WI38 (cell line): Measurements from ENCODE around the gene AGPAT1.
"Not testable (repeated sequence)": the region's sequence is repeated elsewhere in the genome, so short reads cannot be mapped to it uniquely, and the experiment has no call there.

Source experiments
- H3K4me3 ChIP-seq: 2 replicates; pipeline ENCODE4 v1.5.1; 2011; ENCODE audit warnings: low read depth, mild to moderate bottlenecking, control low read depth, low read length
- CTCF ChIP-seq: IDR thresholded peaks from 2 replicates; pipeline ENCODE4 v1.5.1; 2012; ENCODE audit warnings: low read depth, mild to moderate bottlenecking, control low read depth, low read length

The AGPAT1 gene

GRCh38 chr6:32149932-32150870 is 25.7 kb downstream of the AGPAT1 start:
- no peak for TF ChIP-seq CTCF
- H3K4me3 ChIP-seq, result no peak overlapping the region

GRCh38 chr6:32149092-32149755 is 26.7 kb downstream of the AGPAT1 start:
- TF ChIP-seq CTCF, result no peak
- no peak overlapping the region for H3K4me3 ChIP-seq

- TF ChIP-seq CTCF, result no peak
- no peak overlapping the region for H3K4me3 ChIP-seq
Measured at GRCh38 chr6:32148289-32149091, 27.4 kb downstream of the AGPAT1 start.

- H3K4me3 ChIP-seq, result no peak overlapping the region
- TF ChIP-seq CTCF, result no peak
Measured at GRCh38 chr6:32147401-32148132, 28.3 kb downstream of the AGPAT1 start.

GRCh38 chr6:32146687-32147086 is 29.2 kb downstream of the AGPAT1 start:
- TF ChIP-seq CTCF, result no peak
- no peak overlapping the region for H3K4me3 ChIP-seq

- no peak for TF ChIP-seq CTCF
Measured at GRCh38 chr6:32146287-32146686, 29.6 kb downstream of the AGPAT1 start.

GRCh38 chr6:32144238-32144637 is 31.6 kb downstream of the AGPAT1 start:
- H3K4me3 ChIP-seq, result not testable (repeated sequence)

More at GRCh38 chr6:32146287-32146686, 29.6 kb downstream of the AGPAT1 start:
- no peak overlapping the region for H3K4me3 ChIP-seq
